HG03575 (cell line): ENCODE data around the gene KDM4B.

Experiments used
- ATAC-seq: cut with Tn5 transposase; IDR thresholded peaks from one replicate; pipeline ENCODE4 v1.9.1; 2021; ENCODE audit not compliant: unreplicated experiment, insufficient number of reproducible peaks, low FRiP score; ENCODE audit errors: extremely low read depth

The KDM4B gene

GRCh38 chr19:5122671-5123409 lies 153.9 kb downstream of the KDM4B start:
- ATAC-seq, result no peak

GRCh38 chr19:5123646-5124045 lies 154.7 kb downstream of the KDM4B start:
- no peak for ATAC-seq

DNA sequence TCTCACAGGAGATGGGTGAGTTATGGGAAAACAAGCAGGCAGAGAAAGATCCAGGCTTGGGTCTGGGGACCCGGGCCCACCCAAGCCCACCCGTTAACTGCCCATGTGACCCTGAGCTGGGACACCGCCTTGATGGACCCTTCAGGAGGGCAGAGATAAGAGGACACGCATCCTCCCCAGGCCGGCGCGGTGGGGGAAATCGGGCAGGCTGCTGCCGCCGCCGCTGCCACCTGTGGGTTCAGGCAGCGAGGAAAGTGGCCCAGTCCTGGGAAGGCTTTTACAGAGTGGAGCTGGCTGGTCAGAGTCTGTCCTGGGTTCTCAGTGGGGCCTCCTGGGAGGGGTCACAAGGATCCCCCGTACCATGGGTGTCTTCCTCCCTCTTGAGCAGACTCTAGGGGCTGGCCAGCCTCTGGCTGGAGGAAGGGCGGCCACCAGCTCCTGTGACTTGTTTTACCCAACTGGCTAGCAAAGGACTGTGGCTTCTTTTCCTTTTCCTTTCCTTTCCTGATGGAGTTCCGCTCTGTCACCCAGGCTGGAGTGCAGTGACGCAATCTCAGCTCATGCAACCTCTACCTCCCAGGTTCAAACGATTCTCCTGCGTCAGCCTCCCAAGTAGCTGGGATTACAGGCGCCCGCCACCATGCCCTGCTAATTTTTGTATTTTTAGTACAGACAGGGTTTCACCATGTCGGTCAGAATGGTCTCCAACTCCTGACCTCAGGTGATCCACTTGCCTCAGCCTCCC lies 155.4 kb downstream of the KDM4B start:
- no peak for ATAC-seq

DNA sequence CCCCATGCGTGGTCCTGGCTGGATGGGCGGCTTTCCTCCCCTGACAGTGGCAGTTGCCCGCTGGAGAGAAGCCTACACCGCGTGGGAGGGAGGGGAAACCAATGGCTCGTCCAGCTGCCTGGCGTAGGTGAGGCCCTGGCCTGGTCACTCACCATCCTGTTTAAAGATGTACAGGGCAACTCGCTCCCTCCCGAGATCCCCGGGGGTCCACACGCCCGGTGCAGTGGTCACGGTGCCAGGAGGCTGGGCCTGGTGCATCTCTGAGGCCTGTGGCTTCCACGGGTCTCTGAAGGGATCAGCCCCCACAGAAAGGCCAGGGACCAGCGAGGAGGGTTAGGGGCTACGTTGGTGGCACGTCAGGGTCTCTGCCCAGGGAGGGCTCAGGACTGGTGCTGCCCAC lies 156.5 kb downstream of the KDM4B start:
- ATAC-seq, result no peak

GRCh38 chr19:5125797-5126497 lies 157.0 kb downstream of the KDM4B start:
- ATAC-seq, result no peak

- no peak for ATAC-seq
These were observed 157.7 kb downstream of the KDM4B start for GRCh38 chr19:5126498-5127223.

GRCh38 chr19:5127717-5128116 lies 158.8 kb downstream of the KDM4B start:
- no peak for ATAC-seq

DNA sequence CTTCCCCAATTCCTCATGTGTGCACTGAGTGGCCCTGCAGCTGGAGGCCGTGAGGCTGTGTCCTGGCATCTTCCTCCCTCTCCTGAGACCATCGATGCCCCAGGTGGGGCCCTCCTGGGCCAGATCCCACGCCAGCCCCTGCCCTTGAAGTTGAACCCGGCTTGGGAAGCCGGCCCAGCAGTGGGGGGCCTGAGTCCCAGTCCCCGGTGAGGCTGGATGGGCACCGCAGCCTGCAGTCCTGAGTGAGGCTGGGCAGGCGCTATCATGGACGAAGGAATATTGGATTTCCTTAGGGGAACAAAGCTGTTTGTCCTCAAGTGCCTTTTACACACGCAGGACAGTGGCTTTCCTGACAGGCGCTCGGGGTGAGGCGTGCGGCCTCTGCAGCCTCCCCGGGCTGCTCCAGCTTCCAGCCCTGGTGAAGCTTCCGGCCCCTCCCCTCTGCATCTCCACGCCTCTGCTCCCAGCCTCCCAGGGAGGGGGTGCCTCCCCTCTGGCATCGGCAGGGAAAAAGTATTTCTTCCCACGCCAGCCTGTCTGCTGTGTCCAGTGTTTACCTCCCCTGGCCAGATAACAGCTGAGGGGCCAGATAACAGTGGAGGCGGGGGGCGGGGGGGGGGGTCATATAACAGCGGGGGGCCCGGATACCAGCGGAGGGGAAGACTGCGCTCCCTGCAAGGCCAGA lies 159.5 kb downstream of the KDM4B start:
- ATAC-seq, result no peak

DNA sequence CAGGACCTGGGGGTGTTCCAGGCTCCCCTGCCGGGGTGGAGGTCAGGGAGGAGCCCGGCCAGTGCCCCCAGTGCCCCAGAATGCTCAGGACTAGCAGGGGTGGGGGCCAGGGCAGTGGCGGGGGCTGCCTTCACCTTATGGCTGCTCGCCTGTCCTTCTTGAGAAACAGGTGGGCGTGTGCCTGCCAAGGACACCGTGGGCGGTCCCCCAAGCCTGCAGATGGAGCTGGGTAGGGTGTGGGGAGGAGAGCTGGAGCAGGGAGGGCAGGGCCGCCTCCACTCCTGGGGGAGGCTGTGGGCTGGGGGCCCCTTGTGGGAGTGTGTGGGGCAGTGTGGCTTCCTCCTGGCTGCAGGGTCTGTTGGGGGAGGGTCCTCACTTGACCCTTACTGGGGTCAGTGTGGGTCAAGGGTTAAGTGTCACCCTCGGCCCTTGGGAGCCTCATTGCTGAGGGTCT lies 160.1 kb downstream of the KDM4B start:
- ATAC-seq, result no peak

GRCh38 chr19:5129691-5130090 lies 160.8 kb downstream of the KDM4B start:
- no peak for ATAC-seq

DNA sequence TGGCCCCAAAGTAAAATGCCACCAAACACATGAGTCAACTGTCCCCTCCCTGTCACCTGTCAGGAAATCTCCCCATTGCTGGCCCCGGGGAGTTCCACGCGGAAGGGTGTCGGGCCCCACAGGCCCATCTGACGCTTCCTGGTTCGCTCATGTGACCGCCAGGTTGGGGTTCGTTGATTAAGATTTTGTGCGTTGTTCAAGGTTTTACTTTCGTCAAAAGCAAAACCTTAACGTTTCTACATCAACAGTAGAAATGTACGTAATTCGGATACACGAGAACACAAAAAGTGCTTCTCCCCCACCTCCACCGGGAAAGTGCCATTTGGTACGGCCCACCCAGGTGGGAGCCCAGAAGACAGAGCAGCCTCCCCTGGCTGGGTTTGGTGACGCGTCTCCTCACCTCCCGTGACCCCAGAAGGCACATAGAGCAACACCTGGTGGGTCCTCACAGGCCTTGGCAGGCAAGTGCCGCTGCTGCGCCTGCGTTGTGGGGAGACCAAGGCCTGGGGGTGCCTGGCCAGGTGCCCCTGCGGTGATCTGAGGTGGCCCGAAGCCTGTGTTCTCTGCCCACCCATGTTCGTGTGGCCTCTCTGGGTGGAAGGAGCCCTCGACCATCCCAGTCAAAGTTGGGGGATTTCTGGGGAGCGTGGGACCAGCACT lies 161.6 kb downstream of the KDM4B start:
- ATAC-seq, result no peak

DNA sequence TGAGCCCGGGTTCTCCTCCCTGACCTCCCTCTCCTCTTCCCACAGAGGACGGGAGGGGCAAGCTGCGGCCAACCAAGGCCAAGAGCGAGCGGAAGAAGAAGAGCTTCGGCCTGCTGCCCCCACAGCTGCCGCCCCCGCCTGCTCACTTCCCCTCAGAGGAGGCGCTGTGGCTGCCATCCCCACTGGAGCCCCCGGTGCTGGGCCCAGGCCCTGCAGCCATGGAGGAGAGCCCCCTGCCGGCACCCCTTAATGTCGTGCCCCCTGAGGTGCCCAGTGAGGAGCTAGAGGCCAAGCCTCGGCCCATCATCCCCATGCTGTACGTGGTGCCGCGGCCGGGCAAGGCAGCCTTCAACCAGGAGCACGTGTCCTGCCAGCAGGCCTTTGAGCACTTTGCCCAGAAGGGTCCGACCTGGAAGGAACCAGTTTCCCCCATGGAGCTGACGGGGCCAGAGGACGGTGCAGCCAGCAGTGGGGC lies 162.2 kb downstream of the KDM4B start:
- no peak for ATAC-seq

DNA sequence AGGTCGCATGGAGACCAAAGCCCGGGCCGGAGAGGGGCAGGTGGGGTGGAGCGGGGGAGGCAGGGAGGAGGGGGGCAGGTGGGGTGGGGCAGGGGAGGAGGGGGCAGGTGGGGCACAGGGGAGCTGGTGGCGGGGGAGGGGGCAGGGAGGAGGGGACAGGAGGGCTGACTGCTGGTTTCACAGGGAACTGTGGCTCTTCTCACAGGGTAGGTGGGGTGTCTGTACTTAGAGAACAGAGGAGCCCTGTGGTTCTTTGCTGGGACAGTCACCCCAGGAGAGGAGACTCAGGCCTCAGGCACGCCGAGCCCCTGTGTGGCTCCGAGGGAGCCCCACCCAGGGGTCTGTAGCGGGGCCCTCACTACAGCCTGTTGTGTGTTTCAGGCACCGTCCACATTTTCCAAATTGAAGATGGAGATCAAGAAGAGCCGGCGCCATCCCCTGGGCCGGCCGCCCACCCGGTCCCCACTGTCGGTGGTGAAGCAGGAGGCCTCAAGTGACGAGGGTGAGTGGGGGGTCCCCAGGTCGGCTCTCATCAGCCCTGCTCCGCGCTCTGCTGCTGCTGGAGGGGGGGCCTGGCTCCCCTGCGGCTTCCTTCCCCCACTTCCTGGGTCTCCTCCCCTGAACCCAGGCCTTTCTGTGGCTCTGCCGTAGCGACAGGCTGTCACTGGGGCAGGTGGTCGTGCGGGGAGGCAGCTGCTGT lies 162.7 kb downstream of the KDM4B start:
- no peak for ATAC-seq

DNA sequence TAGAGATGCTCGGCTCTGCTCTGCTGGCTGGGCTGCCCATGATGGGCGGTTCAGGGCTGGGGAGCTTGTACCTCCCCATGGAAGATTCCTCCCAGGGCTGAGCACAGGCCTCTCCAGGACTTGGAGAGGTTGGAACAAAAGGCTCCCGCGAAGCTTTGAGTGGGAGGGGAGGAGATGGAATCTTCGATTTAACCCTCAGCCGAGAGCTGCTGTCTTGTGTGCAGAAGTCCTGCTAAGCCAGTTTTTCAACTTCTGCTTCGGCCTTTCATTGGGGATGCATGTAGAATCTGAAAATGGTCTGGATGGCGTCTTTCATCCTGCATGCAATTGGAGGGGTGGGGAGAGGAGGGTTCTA lies 163.3 kb downstream of the KDM4B start:
- no peak for ATAC-seq

- ATAC-seq, result no peak
These were observed 164.1 kb downstream of the KDM4B start for GRCh38 chr19:5132698-5133651.

DNA sequence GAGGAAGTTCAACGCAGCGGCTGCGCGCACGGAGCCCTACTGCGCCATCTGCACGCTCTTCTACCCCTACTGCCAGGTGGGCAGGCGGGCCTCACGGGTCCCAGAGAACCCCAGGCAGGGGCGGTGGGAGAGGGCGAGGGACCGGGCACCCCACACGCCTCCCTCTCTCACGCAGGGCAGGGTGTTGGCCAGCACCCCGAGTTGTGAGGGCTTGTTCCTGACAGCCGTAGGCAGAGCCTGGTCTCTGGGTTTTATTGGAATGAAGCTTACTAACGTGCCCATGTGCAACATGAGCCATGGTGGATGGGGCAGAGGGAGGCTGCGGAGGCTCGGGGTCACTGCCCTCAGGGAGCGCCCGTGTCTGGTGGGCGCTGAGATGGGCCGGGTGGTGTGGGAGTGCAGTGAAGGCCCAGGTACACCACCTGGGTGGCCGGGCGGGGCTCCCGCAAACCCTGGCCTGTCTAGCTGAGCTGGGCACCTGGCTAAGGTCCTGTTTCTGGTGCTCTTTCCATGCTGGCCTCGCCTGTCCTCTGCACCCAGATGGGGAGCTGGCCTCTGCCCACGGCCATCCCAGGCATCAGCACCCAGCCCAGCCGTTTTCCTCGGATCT lies 165.2 kb downstream of the KDM4B start:
- ATAC-seq, result no peak
